ENCODE measurements around the gene SYCE1.

The SYCE1 gene

DNA sequence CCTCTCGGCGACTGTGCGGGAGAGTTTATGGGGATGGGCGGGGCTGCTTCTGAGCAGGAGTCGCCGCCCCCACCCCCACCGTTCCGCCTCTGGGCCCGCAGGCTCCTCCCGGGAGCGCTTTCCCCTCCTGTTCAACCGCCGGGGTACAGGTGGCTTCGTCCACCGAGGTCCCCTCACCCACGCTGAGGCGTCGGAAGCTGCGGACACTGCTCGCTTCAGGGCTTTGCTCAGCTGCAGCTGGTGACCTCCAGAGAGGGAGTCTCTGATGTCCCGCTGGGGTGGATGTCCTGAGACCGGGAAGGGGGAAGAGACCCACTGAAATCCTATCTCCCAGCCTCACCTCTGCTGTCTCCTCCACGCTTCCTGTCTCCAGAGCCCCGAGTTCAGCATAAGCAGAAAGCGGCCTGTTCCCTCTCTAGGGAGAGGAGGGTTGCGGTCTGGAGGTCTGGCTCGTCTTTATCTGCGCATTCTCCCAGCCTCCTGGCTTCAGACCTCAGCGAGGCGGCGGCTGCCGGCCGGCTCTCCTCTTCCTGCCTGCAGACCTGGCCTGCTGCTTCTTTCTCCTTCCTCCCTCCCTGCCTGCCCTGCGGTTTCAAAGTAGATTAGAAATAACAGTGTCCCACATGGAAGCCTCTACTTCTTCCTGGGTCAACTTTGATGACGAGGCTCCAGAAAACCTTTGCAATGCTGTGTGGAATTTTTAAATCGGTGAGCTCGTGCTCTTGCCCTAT lies 36.4 kb downstream of the SYCE1 start:
- no peaks in the 10 kb centered on the region for H3K4me1 ChIP-seq (ENCODE audit: insufficient read depth, poor library complexity, severe bottlenecking)
- no peaks in the 10 kb centered on the region for H3K36me3 ChIP-seq (ENCODE audit: low read depth)
- no peak overlapping the region for H3K4me3 ChIP-seq (ENCODE audit: severe bottlenecking)
- no peaks in the 10 kb centered on the region for H3K9me3 ChIP-seq (ENCODE audit: severe bottlenecking)
- no peak for DNase-seq (ENCODE audit: low spot score)
- H3K27ac ChIP-seq (ENCODE audit: poor library complexity, severe bottlenecking) = no peak overlapping the region
- no peak for TF ChIP-seq CTCF (IDR thresholded peaks at IDR 0.05; ENCODE audit: poor library complexity, severe bottlenecking)
- peak; percentile 35; the same call in 2 of the 3 replicates for ATAC-seq (ENCODE audit: low read depth)
- peaks cover 70% of the 10 kb centered on the region for H3K27me3 ChIP-seq (ENCODE audit: insufficient read depth, poor library complexity, severe bottlenecking)

DNA sequence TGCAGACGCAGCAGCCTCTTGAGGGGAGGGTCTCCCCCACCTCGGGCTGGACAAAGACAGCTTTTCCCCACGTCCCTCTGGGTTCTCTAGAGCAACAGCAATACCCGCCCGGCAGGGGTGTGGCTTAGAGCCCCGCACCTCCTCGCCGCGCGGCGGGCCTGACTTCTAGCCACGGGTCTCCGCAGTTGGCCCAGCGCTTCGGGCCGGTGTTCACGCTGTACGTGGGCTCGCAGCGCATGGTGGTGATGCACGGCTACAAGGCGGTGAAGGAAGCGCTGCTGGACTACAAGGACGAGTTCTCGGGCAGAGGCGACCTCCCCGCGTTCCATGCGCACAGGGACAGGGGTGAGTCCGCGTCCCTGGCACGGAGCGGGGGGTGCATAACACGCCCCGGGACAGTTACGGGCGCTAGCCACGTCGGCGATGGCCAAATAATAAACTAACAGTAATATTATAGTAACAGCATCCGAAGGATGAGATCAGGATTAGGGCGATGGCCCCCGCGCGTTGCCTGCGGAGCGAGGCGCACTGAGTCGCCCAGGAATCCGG lies 37.0 kb downstream of the SYCE1 start:
- Histone ChIP-seq H3K4me3 (ENCODE audit: severe bottlenecking) (no peak overlapping the region), H3K4me1 (ENCODE audit: insufficient read depth, poor library complexity, severe bottlenecking) (no peaks in the 10 kb centered on the region), H3K27me3 (ENCODE audit: insufficient read depth, poor library complexity, severe bottlenecking) (peaks cover 70% of the 10 kb centered on the region), H3K9me3 (ENCODE audit: severe bottlenecking) (no peaks in the 10 kb centered on the region), H3K36me3 (ENCODE audit: low read depth) (no peaks in the 10 kb centered on the region), H3K27ac (ENCODE audit: poor library complexity, severe bottlenecking) (no peak overlapping the region)
- no peak for TF ChIP-seq CTCF (IDR thresholded peaks at IDR 0.05; ENCODE audit: poor library complexity, severe bottlenecking)
- ATAC-seq (ENCODE audit: low read depth) (no peak), DNase-seq (ENCODE audit: low spot score) (no peak)

DNA sequence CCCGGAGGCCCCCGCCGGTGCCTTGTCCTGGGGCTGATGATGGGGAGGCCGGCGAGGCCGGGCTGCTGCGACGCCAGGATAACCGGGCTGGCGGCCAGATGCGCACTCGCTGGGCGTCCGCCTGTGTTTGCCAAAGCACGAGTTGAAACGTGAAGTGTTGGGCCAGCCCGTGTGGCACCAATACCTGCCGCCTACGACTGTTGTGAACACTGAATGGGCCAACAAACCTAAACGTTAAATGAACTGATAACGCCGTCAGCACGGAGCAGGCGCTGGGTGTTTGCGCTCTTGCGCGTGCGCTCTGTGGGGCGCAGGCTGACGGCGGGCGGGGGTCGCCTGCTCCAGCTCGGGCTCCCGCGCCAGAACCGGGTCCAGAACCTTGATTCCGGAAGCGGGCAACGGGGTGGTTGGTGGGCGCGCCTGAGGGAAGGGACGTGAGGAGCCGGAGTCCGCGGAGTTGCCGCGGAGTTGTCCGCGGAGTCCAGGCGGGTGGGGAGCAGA lies 37.6 kb downstream of the SYCE1 start:
- H3K27ac ChIP-seq (ENCODE audit: poor library complexity, severe bottlenecking) = no peak overlapping the region
- TF ChIP-seq CTCF (IDR thresholded peaks at IDR 0.05; ENCODE audit: poor library complexity, severe bottlenecking) = no peak
- ATAC-seq (ENCODE audit: low read depth) (no peak), DNase-seq (ENCODE audit: low spot score) (no peak)
- H3K4me3 ChIP-seq (ENCODE audit: severe bottlenecking) = no peak overlapping the region
- H3K36me3 ChIP-seq (ENCODE audit: low read depth) = no peaks in the 10 kb centered on the region
- no peaks in the 10 kb centered on the region for H3K4me1 ChIP-seq (ENCODE audit: insufficient read depth, poor library complexity, severe bottlenecking)
- H3K27me3 ChIP-seq (ENCODE audit: insufficient read depth, poor library complexity, severe bottlenecking) = peaks cover 70% of the 10 kb centered on the region
- no peaks in the 10 kb centered on the region for H3K9me3 ChIP-seq (ENCODE audit: severe bottlenecking)

- Histone ChIP-seq H3K4me1 (ENCODE audit: insufficient read depth, poor library complexity, severe bottlenecking) (no peaks in the 10 kb centered on the region), H3K36me3 (ENCODE audit: low read depth) (no peaks in the 10 kb centered on the region), H3K27me3 (ENCODE audit: insufficient read depth, poor library complexity, severe bottlenecking) (peaks cover 65% of the 10 kb centered on the region), H3K4me3 (ENCODE audit: severe bottlenecking) (no peak within 1 kb of the TSS), H3K27ac (ENCODE audit: poor library complexity, severe bottlenecking) (no peak within 1 kb of the TSS), H3K9me3 (ENCODE audit: severe bottlenecking) (no peaks in the 10 kb centered on the region)
- DNase-seq (ENCODE audit: low spot score) (no peak), ATAC-seq (ENCODE audit: low read depth) (no peak)
- TF ChIP-seq CTCF (IDR thresholded peaks at IDR 0.05; ENCODE audit: poor library complexity, severe bottlenecking) = no peak
These were observed 38.3 kb downstream of the SYCE1 start, which contains the start of gene CYP2E1 for GRCh38 chr10:133526957-133527588. TSS of gene CYP2E1 (plus strand) at chr10:133527363. CDS start at chr10:133527396, 33 bp downstream.

All from RWPE2 (cell line).